IMR-90 (cell line): ENCODE data around the gene CDH23. TPM values are rescaled to one million over a fixed set of nuclear protein-coding genes. Genes with fewer than 3 reads are reported as not detected.

Experiments used
- ATAC-seq: fragments of 200-7000 bp; cut with Tn5 transposase; 2 replicates; pipeline ENCODE4 v1.9.1; 2020; ENCODE audit warnings: low read depth, mild to moderate bottlenecking, moderate library complexity
- BruUV-seq: library from RNA; stranded (reverse); fragments of 400-500 nt; replicated peaks from 2 replicates; lab custom pipeline; 2021; lab: Mats Ljungman, UMichigan
- CTCF ChIA-PET: fragments of 300-600 bp; formaldehyde crosslinking; extraction: SDS; loops from one replicate; lab custom pipeline; 2021; ENCODE audit warnings: antibody characterized with exemption; lab: Yijun Ruan, JAX
- POLR2A ChIA-PET: fragments of 300-600 bp; sonication (Branson Sonifier 250); formaldehyde crosslinking; loops from one replicate; lab custom pipeline; 2022; ENCODE audit warnings: antibody characterized with exemption; ENCODE audit not compliant: unreplicated experiment; lab: Charles Lee
- DNase-seq: peaks from one replicate; pipeline ENCODE4 v3.0.0; 2013
- H2AFZ ChIP-seq: replicated peaks from 2 replicates; pipeline ENCODE3; 2013; ENCODE audit warnings: low read length, mild to moderate bottlenecking; ENCODE audit not compliant: poor library complexity
- H2AK5ac ChIP-seq: 2 replicates; pipeline ENCODE4 v1.6.1; 2013; ENCODE audit warnings: low read depth, low read length, inconsistent platforms
- H2AK9ac ChIP-seq: replicated peaks from 2 replicates; pipeline ENCODE3; 2013; ENCODE audit warnings: mild to moderate bottlenecking, low read depth, low read length, moderate library complexity; ENCODE audit not compliant: poor library complexity
- H2BK120ac ChIP-seq: 2 replicates; pipeline ENCODE4 v1.6.1; 2013; ENCODE audit warnings: low read depth, low read length, inconsistent platforms
- H2BK15ac ChIP-seq: 3 replicates; pipeline ENCODE4 v1.6.1; 2013; ENCODE audit warnings: low read depth, low read length, inconsistent platforms
- H2BK20ac ChIP-seq: 2 replicates; pipeline ENCODE4 v1.6.1; 2013; ENCODE audit warnings: low read depth, mild to moderate bottlenecking, inconsistent platforms, low read length, moderate library complexity
- H2BK5ac ChIP-seq: 2 replicates; pipeline ENCODE4 v1.6.1; 2013; ENCODE audit warnings: mild to moderate bottlenecking, low read depth, low read length, inconsistent platforms; ENCODE audit not compliant: poor library complexity, severe bottlenecking
- H3K14ac ChIP-seq: replicated peaks from 2 replicates; pipeline ENCODE4 v1.6.1; 2013; ENCODE audit warnings: low read depth, low read length, inconsistent platforms
- H3K18ac ChIP-seq: 2 replicates; pipeline ENCODE4 v1.6.1; 2013; ENCODE audit warnings: low read depth, low read length, control low read depth
- H3K23ac ChIP-seq: 2 replicates; pipeline ENCODE4 v1.6.1; 2013; ENCODE audit warnings: low read depth, low read length, inconsistent platforms
- H3K27ac ChIP-seq: 2 replicates; pipeline ENCODE4 v1.5.1; 2013; ENCODE audit warnings: mild to moderate bottlenecking, control low read depth, low read length; ENCODE audit not compliant: insufficient read depth
- H3K27me3 ChIP-seq: 2 replicates; pipeline ENCODE4 v1.6.1; 2013; ENCODE audit warnings: low read length; ENCODE audit not compliant: control insufficient read depth, insufficient read depth
- H3K36me3 ChIP-seq: 2 replicates; pipeline ENCODE4 v1.6.1; 2013; ENCODE audit warnings: low read length, mixed read lengths; ENCODE audit not compliant: control insufficient read depth, insufficient read depth
- H3K4ac ChIP-seq: 2 replicates; pipeline ENCODE4 v1.6.1; 2013; ENCODE audit warnings: low read depth, low read length, inconsistent platforms
- H3K4me1 ChIP-seq: 2 replicates; pipeline ENCODE4 v1.6.1; 2013; ENCODE audit warnings: low read length, mixed read lengths; ENCODE audit not compliant: control insufficient read depth, insufficient read depth
- H3K4me2 ChIP-seq: 2 replicates; pipeline ENCODE4 v1.6.1; 2013; ENCODE audit warnings: low read depth, mild to moderate bottlenecking, control low read depth, low read length, moderate library complexity
- H3K4me3 ChIP-seq: 2 replicates; pipeline ENCODE4 v1.5.1; 2013; ENCODE audit warnings: low read depth, mild to moderate bottlenecking, control low read depth, low read length, moderate library complexity; ENCODE audit not compliant: insufficient read depth
- H3K56ac ChIP-seq: 2 replicates; pipeline ENCODE4 v1.6.1; 2013; ENCODE audit warnings: low read length, inconsistent platforms; ENCODE audit not compliant: insufficient read depth; ENCODE audit errors: extremely low read depth
- H3K79me1 ChIP-seq, 2 experiments: 2 replicates each; pipeline ENCODE4 v1.6.1; 2013; ENCODE audit warnings: low read length in 2 of 2, inconsistent platforms in 1 of 2, low read depth in 1 of 2
- H3K9ac ChIP-seq: 2 replicates; pipeline ENCODE4 v1.6.1; 2013; ENCODE audit warnings: low read depth, low read length, control low read depth
- H3K9me1 ChIP-seq: 2 replicates; pipeline ENCODE4 v1.6.1; 2013; ENCODE audit warnings: low read length, inconsistent platforms; ENCODE audit not compliant: insufficient read depth
- H3K9me3 ChIP-seq: 2 replicates; pipeline ENCODE4 v1.6.1; 2013; ENCODE audit warnings: low read length; ENCODE audit not compliant: control insufficient read depth, insufficient read depth
- H4K20me1 ChIP-seq: 2 replicates; pipeline ENCODE4 v1.6.1; 2013; ENCODE audit warnings: low read length, inconsistent platforms; ENCODE audit not compliant: insufficient read depth
- H4K5ac ChIP-seq: 2 replicates; pipeline ENCODE4 v1.6.1; 2013; ENCODE audit warnings: mild to moderate bottlenecking, low read depth, low read length, control low read depth
- H4K8ac ChIP-seq, 2 experiments: 2 replicates each; pipeline ENCODE4 v1.6.1; 2013; ENCODE audit warnings: low read depth in 2 of 2, low read length in 2 of 2, control low read depth in 1 of 2, inconsistent platforms in 1 of 2
- H4K91ac ChIP-seq: 2 replicates; pipeline ENCODE4 v1.6.1; 2013; ENCODE audit warnings: low read depth, low read length, inconsistent platforms; ENCODE audit not compliant: insufficient read depth
- CEBPB ChIP-seq: IDR thresholded peaks from 2 replicates; pipeline ENCODE4 v1.6.1; 2012; ENCODE audit warnings: low read depth, low read length, improper control_type of control experiment
- MAFK ChIP-seq: IDR thresholded peaks from 2 replicates; pipeline ENCODE4 v1.6.1; 2012; ENCODE audit warnings: low read depth, low read length, improper control_type of control experiment
- MXI1 ChIP-seq: IDR thresholded peaks from 2 replicates; pipeline ENCODE4 v1.6.1; 2012; ENCODE audit warnings: low read depth, mild to moderate bottlenecking, low read length, moderate library complexity, borderline replicate concordance
- NFE2L2 ChIP-seq: fragments of 150-350 bp; IDR thresholded peaks from 2 replicates; pipeline ENCODE4 v1.6.1; 2016; ENCODE audit warnings: low read depth, mild to moderate bottlenecking, low read length
- POLR2A ChIP-seq: IDR thresholded peaks from 2 replicates; pipeline ENCODE4 v1.6.1; 2012; ENCODE audit warnings: mild to moderate bottlenecking, low read depth, low read length
- RAD21 ChIP-seq: IDR thresholded peaks from 2 replicates; pipeline ENCODE4 v1.6.1; 2012; ENCODE audit warnings: low read length, improper control_type of control experiment
- RFX5 ChIP-seq: IDR thresholded peaks from 2 replicates; pipeline ENCODE4 v1.8.0; 2012; ENCODE audit warnings: low read depth, mild to moderate bottlenecking, low read length, moderate library complexity
- SMC3 ChIP-seq: fragments of 150-350 bp; IDR thresholded peaks from 2 replicates; pipeline ENCODE4 v1.6.1; 2016; ENCODE audit warnings: low read depth, mild to moderate bottlenecking, antibody characterized with exemption, low read length, moderate library complexity
- WGBS, 2 experiments: methylation state at CpG; one replicate each; pipeline versions ENCODE4 v1.1.5 to v1.1.7; 2013; ENCODE audit warnings: missing lambda C conversion rate in 2 of 2; ENCODE audit not compliant: insufficient read length in 1 of 2; ENCODE audit errors: extremely low coverage in 2 of 2; 5-methylcytosine and 5-hydroxymethylcytosine counted together
- dilution Hi-C: fragments of 300-500 bp; cut with HindIII; formaldehyde crosslinking; loops from one replicate; pipeline ENCODE4 v1.14.3; 2018; ENCODE audit warnings: low sequenced_read_pairs; ENCODE audit not compliant: unreplicated experiment
- in situ Hi-C: fragments of 300-500 bp; cut with MboI; formaldehyde crosslinking; loops from 3 replicates; pipeline ENCODE4 v1.14.3; 2019; ENCODE audit warnings: low sequenced_read_pairs, inconsistent platforms, mixed read lengths
- intact Hi-C: fragments of 100-400 bp; cut with micrococcal nuclease; formaldehyde crosslinking; loops from 2 replicates; pipeline ENCODE4 v1.10.0; 2022
- polyA plus RNA-seq, 3 experiments: library from polyadenylated mRNA; depleted of rRNA; stranded (reverse); fragments of >200 nt; gene quantifications; 2 replicates each; pipeline ENCODE4 v1.2.3, GENCODE V29; 2012; ENCODE audit warnings: low replicate concordance in 1 of 3
- total RNA-seq: library from RNA; depleted of rRNA; stranded (reverse); fragments of >200 nt; gene quantifications from 2 replicates; pipeline ENCODE4 v1.2.3, GENCODE V29; 2012
- TF ChIP-seq, protein P1 (sequence below): fragments of 150-350 bp; IDR thresholded peaks from 2 replicates; pipeline ENCODE4 v1.6.1; 2017; ENCODE audit warnings: mild to moderate bottlenecking, antibody characterized with exemption, low read length, low read depth

The CDH23 gene
- total and polyA plus RNA-seq, 2 of the 4 experiments (the other 2 are of a cell fraction): under 0.01 to 0.03 TPM

DNA sequence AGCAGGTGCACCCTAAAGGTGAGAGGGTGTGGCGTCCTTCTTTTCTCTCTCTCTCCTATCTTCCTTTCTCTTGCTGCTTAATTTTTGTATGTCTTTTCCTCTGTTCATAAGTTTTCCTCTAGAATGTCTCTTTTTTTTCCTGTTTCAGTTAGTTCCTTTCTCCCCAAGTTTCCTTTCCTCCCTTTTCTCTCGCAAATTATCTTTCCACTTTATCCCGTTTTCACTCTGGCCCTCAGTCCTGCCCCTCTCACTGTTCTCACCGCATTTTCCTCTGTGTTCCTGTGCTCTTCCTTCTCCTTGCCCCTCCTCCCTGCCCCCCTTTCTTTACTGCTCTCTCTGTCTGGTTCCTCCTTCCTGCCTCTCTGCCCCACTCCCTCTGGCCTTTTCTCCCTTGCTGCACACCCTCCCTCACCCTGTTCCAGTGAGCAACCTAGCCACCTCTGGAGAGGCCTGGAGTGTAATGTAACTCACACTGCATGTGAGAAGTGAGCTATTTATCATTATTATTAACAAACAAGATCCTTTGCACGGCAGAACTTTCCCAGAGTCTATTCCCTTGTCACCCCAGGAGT lies 164.4 kb downstream of the CDH23 start:
- Histone ChIP-seq H2BK15ac (no peak overlapping the region), H3K27me3 (peaks cover 38% of the 10 kb centered on the region), H3K18ac (no peak overlapping the region), H2AK5ac (no peak overlapping the region), H3K36me3 (no peaks in the 10 kb centered on the region), H4K8ac (no peak overlapping the region), H3K9ac (no peak overlapping the region), H2AK9ac (no peak overlapping the region), H4K20me1 (no peaks in the 10 kb centered on the region), H3K79me1 (no peaks in the 10 kb centered on the region), H3K9me3 (no peaks in the 10 kb centered on the region), H2AFZ (no peak overlapping the region), H3K9me1 (no peaks in the 10 kb centered on the region), H3K4me3 (no peak overlapping the region), H3K56ac (no peak overlapping the region), H2BK5ac (no peak overlapping the region), H3K4ac (no peak overlapping the region), H4K5ac (no peak overlapping the region), H3K23ac (no peak overlapping the region), H3K14ac (no peak overlapping the region), H4K91ac (no peak overlapping the region), H3K27ac (no peak overlapping the region), H3K4me2 (no peak overlapping the region), H3K4me1 (no peaks in the 10 kb centered on the region), H2BK120ac (no peak overlapping the region), H2BK20ac (no peak overlapping the region)
- POLR2A ChIA-PET: no interaction called here
- BruUV-seq: no TSS peak
- dilution Hi-C loops: no loop called here
- ATAC-seq (no peak), DNase-seq (no peak)
- TF ChIP-seq RFX5: no peak
- no peak for TF ChIP-seq CEBPB
- TF ChIP-seq MXI1: no peak
- no peak for TF ChIP-seq RAD21
- TF ChIP-seq NFE2L2: no peak
- TF ChIP-seq, protein P1, sequence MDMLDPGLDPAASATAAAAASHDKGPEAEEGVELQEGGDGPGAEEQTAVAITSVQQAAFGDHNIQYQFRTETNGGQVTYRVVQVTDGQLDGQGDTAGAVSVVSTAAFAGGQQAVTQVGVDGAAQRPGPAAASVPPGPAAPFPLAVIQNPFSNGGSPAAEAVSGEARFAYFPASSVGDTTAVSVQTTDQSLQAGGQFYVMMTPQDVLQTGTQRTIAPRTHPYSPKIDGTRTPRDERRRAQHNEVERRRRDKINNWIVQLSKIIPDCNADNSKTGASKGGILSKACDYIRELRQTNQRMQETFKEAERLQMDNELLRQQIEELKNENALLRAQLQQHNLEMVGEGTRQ: no peak
- no peak for TF ChIP-seq POLR2A
- TF ChIP-seq SMC3: no peak
- TF ChIP-seq MAFK: no peak
- intact Hi-C loops: no loop called here
- no CpG with 5 or more reads among the region's 5 CpGs for WGBS, 2 experiments
- in situ Hi-C loops: no loop called here
- CTCF ChIA-PET: no interaction called here
